ENCODE data around the gene YEATS2.
A peak's percentile ranks its signal among the peaks of the same experiment; 100 is the strongest.

Gene YEATS2

GRCh38 chr3:183766107-183766506 lies 68.5 kb downstream of the YEATS2 start:
- no peaks in the 10 kb centered on the region for H3K9me3 ChIP-seq (ENCODE audit: insufficient read depth, low read depth, low read length)
- H3K9ac ChIP-seq (ENCODE audit: low read length), result no peak overlapping the region
- no peak overlapping the region for H2BK5ac ChIP-seq (ENCODE audit: low read depth, low read length, poor library complexity)
- H3K79me1 ChIP-seq (ENCODE audit: low read length), result no peaks in the 10 kb centered on the region
- peak in 1 of 2 donors; percentile 7 for DNase-seq
- H3K27me3 ChIP-seq (ENCODE audit: insufficient read depth, low read length), result no peaks in the 10 kb centered on the region
- no peak overlapping the region for H4K12ac ChIP-seq (ENCODE audit: low read depth, low read length)
- H4K8ac ChIP-seq (ENCODE audit: low read depth, low read length), result no peak overlapping the region
- H3K4me3 ChIP-seq (ENCODE audit: low read depth, low read length), result no peak overlapping the region
- no peaks in the 10 kb centered on the region for H3K79me2 ChIP-seq (ENCODE audit: control insufficient read depth, insufficient read depth, low read length, poor library complexity)
- H3K18ac ChIP-seq (ENCODE audit: low read length), result no peak overlapping the region
- H3K36me3 ChIP-seq (ENCODE audit: control insufficient read depth in 1 of 2, insufficient read depth in 2 of 2, low read length in 2 of 2), result peaks cover 8 to 25% of the 10 kb centered on the region in 2 experiments
- no peak overlapping the region for H3K27ac ChIP-seq (ENCODE audit: low read depth, low read length)
- H2BK120ac ChIP-seq (ENCODE audit: insufficient read depth, low read length, poor library complexity), result no peak overlapping the region
- H3K4me2 ChIP-seq (ENCODE audit: low read length), result no peak overlapping the region
- no peak overlapping the region for H2AK5ac ChIP-seq (ENCODE audit: low read length)
- no peak overlapping the region for H3K4ac ChIP-seq (ENCODE audit: low read depth, low read length)
- H3K14ac ChIP-seq (ENCODE audit: low read length), result no peak overlapping the region
- peaks cover 0 to 2% of the 10 kb centered on the region in 2 experiments for H3K4me1 ChIP-seq (ENCODE audit: control insufficient read depth in 1 of 2, insufficient read depth in 2 of 2, low read length in 2 of 2)
- H3K23ac ChIP-seq (ENCODE audit: low read length), result no peak overlapping the region
- H2AFZ ChIP-seq (ENCODE audit: insufficient read depth, low read length, poor library complexity), result no peak overlapping the region
- H2BK12ac ChIP-seq (ENCODE audit: low read length), result no peak overlapping the region
- H4K91ac ChIP-seq (ENCODE audit: low read depth, low read length), result no peak overlapping the region

GRCh38 chr3:183766745-183767606 lies 69.4 kb downstream of the YEATS2 start:
- no CpG with 5 or more reads among the region's 9 CpGs for WGBS (ENCODE audit: extremely low coverage, insufficient coverage, insufficient read length)
- H3K9ac ChIP-seq (ENCODE audit: low read length), result no peak overlapping the region
- H3K18ac ChIP-seq (ENCODE audit: low read length), result no peak overlapping the region

GRCh38 chr3:183768114-183768513 lies 70.5 kb downstream of the YEATS2 start:
- Histone ChIP-seq H3K9ac (ENCODE audit: low read length) (no peak overlapping the region), H4K8ac (ENCODE audit: low read depth, low read length) (no peak overlapping the region), H4K91ac (ENCODE audit: low read depth, low read length) (no peak overlapping the region), H3K9me3 (ENCODE audit: insufficient read depth, low read depth, low read length) (no peaks in the 10 kb centered on the region), H3K4ac (ENCODE audit: low read depth, low read length) (no peak overlapping the region), H2AK5ac (ENCODE audit: low read length) (no peak overlapping the region), H3K79me1 (ENCODE audit: low read length) (no peaks in the 10 kb centered on the region), H3K4me1 (ENCODE audit: control insufficient read depth in 1 of 2, insufficient read depth in 2 of 2, low read length in 2 of 2) (peaks cover 0 to 2% of the 10 kb centered on the region in 2 experiments), H3K4me2 (ENCODE audit: low read length) (no peak overlapping the region), H3K36me3 (ENCODE audit: control insufficient read depth in 1 of 2, insufficient read depth in 2 of 2, low read length in 2 of 2) (peaks cover 10 to 19% of the 10 kb centered on the region in 2 experiments), H2BK12ac (ENCODE audit: low read length) (no peak overlapping the region), H3K23ac (ENCODE audit: low read length) (no peak overlapping the region), H3K18ac (ENCODE audit: low read length) (no peak overlapping the region), H3K79me2 (ENCODE audit: control insufficient read depth, insufficient read depth, low read length, poor library complexity) (no peaks in the 10 kb centered on the region), H3K27me3 (ENCODE audit: insufficient read depth, low read length) (no peaks in the 10 kb centered on the region), H3K4me3 (ENCODE audit: low read depth, low read length) (no peak overlapping the region), H4K12ac (ENCODE audit: low read depth, low read length) (no peak overlapping the region), H2BK5ac (ENCODE audit: low read depth, low read length, poor library complexity) (no peak overlapping the region), H2BK120ac (ENCODE audit: insufficient read depth, low read length, poor library complexity) (no peak overlapping the region), H2AFZ (ENCODE audit: insufficient read depth, low read length, poor library complexity) (no peak overlapping the region), H3K14ac (ENCODE audit: low read length) (no peak overlapping the region), H3K27ac (ENCODE audit: low read depth, low read length) (no peak overlapping the region)
- no peak for DNase-seq
- WGBS (ENCODE audit: extremely low coverage, insufficient coverage, insufficient read length), result no CpG with 5 or more reads among the region's 8 CpGs

More at GRCh38 chr3:183766745-183767606, 69.4 kb downstream of the YEATS2 start:
- no peak overlapping the region for H2BK120ac ChIP-seq (ENCODE audit: insufficient read depth, low read length, poor library complexity)
- H3K79me1 ChIP-seq (ENCODE audit: low read length), result no peaks in the 10 kb centered on the region
- H3K4me2 ChIP-seq (ENCODE audit: low read length), result no peak overlapping the region
- H2BK12ac ChIP-seq (ENCODE audit: low read length), result no peak overlapping the region
- H3K23ac ChIP-seq (ENCODE audit: low read length), result no peak overlapping the region
- H3K79me2 ChIP-seq (ENCODE audit: control insufficient read depth, insufficient read depth, low read length, poor library complexity), result no peaks in the 10 kb centered on the region
- H4K12ac ChIP-seq (ENCODE audit: low read depth, low read length), result no peak overlapping the region
- H3K4ac ChIP-seq (ENCODE audit: low read depth, low read length), result no peak overlapping the region
- H3K14ac ChIP-seq (ENCODE audit: low read length), result no peak overlapping the region
- H4K91ac ChIP-seq (ENCODE audit: low read depth, low read length), result no peak overlapping the region
- H2AFZ ChIP-seq (ENCODE audit: insufficient read depth, low read length, poor library complexity), result no peak overlapping the region
- peak; percentile 79 to 91 for DNase-seq
- no peak overlapping the region for H2BK5ac ChIP-seq (ENCODE audit: low read depth, low read length, poor library complexity)
- H3K9me3 ChIP-seq (ENCODE audit: insufficient read depth, low read depth, low read length), result no peaks in the 10 kb centered on the region
- no peak overlapping the region for H2AK5ac ChIP-seq (ENCODE audit: low read length)
- H3K36me3 ChIP-seq (ENCODE audit: control insufficient read depth in 1 of 2, insufficient read depth in 2 of 2, low read length in 2 of 2), result peaks cover 8 to 18% of the 10 kb centered on the region in 2 experiments
- H3K27ac ChIP-seq (ENCODE audit: low read depth, low read length), result no peak overlapping the region
- no peak overlapping the region for H3K4me3 ChIP-seq (ENCODE audit: low read depth, low read length)
- no peak overlapping the region for H4K8ac ChIP-seq (ENCODE audit: low read depth, low read length)
- H3K27me3 ChIP-seq (ENCODE audit: insufficient read depth, low read length), result no peaks in the 10 kb centered on the region
- H3K4me1 ChIP-seq (ENCODE audit: control insufficient read depth in 1 of 2, insufficient read depth in 2 of 2, low read length in 2 of 2), result peaks cover 0 to 2% of the 10 kb centered on the region in 2 experiments

DNA sequence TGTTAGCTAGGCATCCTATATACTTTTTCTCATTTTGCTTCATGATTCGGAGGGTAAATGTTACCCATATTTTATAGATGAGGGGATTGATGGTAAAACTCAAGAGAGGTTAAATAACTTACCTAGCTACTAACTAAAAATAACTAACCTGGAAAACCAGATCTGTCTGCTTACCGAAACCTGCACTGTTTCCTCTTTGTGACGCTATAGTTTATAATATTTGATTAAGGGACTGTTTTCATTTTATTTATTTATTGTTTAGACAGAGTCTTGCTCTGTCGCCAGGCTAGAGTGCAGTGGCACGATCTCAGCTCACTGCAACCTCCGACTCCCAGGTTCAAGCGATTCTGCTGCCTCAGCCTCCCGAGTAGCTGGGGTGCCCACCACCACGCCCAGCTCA lies 71.9 kb downstream of the YEATS2 start:
- no peak overlapping the region for H3K23ac ChIP-seq (ENCODE audit: low read length)
- no peaks in the 10 kb centered on the region for H3K27me3 ChIP-seq (ENCODE audit: insufficient read depth, low read length)
- no peaks in the 10 kb centered on the region for H3K9me3 ChIP-seq (ENCODE audit: insufficient read depth, low read depth, low read length)
- no peak for DNase-seq
- H3K36me3 ChIP-seq (ENCODE audit: control insufficient read depth in 1 of 2, insufficient read depth in 2 of 2, low read length in 2 of 2), result peaks cover 13 to 26% of the 10 kb centered on the region in 2 experiments
- no peak overlapping the region for H3K14ac ChIP-seq (ENCODE audit: low read length)
- no peaks in the 10 kb centered on the region for H3K79me1 ChIP-seq (ENCODE audit: low read length)
- no peak overlapping the region for H3K18ac ChIP-seq (ENCODE audit: low read length)
- no peak overlapping the region for H3K27ac ChIP-seq (ENCODE audit: low read depth, low read length)
- H2BK5ac ChIP-seq (ENCODE audit: low read depth, low read length, poor library complexity), result no peak overlapping the region
- H2BK120ac ChIP-seq (ENCODE audit: insufficient read depth, low read length, poor library complexity), result no peak overlapping the region
- no peak overlapping the region for H3K4me3 ChIP-seq (ENCODE audit: low read depth, low read length)
- H2BK12ac ChIP-seq (ENCODE audit: low read length), result no peak overlapping the region
- H4K12ac ChIP-seq (ENCODE audit: low read depth, low read length), result no peak overlapping the region
- H2AK5ac ChIP-seq (ENCODE audit: low read length), result no peak overlapping the region
- H3K4ac ChIP-seq (ENCODE audit: low read depth, low read length), result no peak overlapping the region
- H2AFZ ChIP-seq (ENCODE audit: insufficient read depth, low read length, poor library complexity), result no peak overlapping the region
- no peak overlapping the region for H3K4me2 ChIP-seq (ENCODE audit: low read length)
- H4K8ac ChIP-seq (ENCODE audit: low read depth, low read length), result no peak overlapping the region
- peaks cover 0 to 2% of the 10 kb centered on the region in 2 experiments for H3K4me1 ChIP-seq (ENCODE audit: control insufficient read depth in 1 of 2, insufficient read depth in 2 of 2, low read length in 2 of 2)
- H3K9ac ChIP-seq (ENCODE audit: low read length), result no peak overlapping the region
- WGBS (ENCODE audit: extremely low coverage, insufficient coverage, insufficient read length), result no CpG with 5 or more reads among the region's 9 CpGs
- H4K91ac ChIP-seq (ENCODE audit: low read depth, low read length), result no peak overlapping the region
- no peaks in the 10 kb centered on the region for H3K79me2 ChIP-seq (ENCODE audit: control insufficient read depth, insufficient read depth, low read length, poor library complexity)
